ENCODE results near the gene MKX.

The MKX gene

DNA sequence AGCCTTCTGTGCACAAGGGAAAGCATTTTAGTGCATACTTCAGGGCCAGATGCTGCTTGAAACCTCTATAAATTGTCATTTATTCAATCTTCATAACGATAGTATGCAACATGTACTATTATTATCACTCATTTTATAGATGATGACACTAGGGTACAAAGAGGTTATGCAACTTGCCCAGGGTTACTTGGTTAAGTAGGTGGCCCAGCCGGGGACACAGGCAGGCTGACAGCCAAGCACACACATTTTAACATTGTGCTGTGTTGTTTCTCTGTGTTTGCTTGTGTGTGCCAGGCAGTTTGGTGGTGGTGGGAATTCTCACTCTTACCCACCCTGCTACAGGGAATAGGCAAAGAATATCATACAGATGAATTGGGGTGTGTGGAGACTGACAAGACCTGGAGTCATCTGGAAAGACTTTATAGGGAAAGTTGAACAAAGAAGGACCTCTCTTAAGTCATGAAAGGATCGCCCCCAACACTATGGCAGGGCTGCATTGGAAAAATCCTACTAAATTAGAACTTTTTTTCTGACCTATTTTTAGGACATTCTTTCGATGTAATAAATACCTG lies 98.9 kb downstream of the MKX start:
- no peak for DNase-seq (ENCODE audit: low read depth)

DNA sequence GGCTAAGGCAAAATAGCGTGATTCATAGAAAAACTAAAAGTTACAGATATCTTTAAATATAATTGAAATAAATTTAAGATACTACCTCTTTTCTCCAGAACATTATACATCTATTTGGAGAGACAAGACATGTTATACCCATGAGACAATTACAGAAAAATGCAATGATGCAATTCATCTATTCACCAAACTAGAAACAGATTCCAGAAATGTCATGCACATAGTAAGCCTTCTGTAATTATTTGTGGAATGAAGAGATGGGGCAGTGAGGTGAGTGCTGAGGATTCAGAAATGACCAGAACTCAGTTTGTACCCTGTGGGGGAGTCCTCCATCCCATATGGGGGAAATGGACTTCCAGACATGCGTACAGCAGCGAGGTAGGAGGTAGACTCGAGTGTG lies 99.4 kb downstream of the MKX start:
- DNase-seq (ENCODE audit: low read depth): no peak

DNA sequence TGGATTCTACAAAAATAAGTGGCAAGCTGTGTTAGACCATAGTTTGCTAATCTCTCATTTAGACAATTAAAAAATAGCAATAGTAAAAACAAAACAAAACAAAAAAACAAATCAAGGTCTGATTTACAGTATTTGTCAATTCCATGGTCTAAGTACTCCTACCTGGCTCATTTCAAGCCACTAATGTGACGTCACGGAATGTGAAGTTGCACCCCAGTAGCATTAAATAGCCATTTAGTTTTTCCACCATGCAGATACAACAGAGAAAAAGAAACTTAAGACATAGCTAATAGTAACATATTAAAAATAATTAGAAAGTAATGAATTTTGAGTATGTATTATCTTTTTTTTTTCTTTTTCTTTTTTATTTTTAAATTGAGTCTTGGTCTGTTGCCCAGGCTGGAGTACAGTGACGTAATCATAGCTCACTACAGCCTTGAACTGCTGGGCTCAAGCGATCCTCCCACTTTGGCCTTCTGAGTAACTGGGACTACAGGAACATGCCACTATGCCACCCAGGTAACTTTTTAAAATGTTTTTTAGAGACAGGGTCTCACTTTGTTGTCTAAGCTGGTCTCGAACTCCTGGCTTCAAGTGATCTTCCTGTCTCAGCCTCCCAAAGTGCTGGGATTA lies 101.2 kb downstream of the MKX start:
- DNase-seq (ENCODE audit: low read depth): no peak

DNA sequence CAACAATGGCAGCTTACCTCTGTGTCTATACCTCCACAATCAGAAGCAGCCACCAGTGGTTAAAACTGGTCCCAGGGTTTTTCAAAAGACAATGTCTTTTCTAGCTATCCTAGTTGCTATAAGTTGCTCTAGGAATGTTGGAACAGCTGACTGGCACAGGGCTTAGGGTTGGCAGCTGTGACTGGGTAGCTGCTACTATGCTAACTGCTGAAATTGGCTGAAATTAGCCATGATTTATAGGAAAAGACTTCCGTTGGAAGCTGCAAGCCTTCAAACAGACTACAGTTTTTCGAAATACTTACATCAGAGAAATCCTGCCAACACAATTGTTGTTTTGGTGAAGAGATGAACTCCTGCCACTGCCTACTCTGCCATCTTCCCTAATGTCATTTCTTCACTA lies 102.3 kb downstream of the MKX start:
- no peak for DNase-seq (ENCODE audit: low read depth)

DNA sequence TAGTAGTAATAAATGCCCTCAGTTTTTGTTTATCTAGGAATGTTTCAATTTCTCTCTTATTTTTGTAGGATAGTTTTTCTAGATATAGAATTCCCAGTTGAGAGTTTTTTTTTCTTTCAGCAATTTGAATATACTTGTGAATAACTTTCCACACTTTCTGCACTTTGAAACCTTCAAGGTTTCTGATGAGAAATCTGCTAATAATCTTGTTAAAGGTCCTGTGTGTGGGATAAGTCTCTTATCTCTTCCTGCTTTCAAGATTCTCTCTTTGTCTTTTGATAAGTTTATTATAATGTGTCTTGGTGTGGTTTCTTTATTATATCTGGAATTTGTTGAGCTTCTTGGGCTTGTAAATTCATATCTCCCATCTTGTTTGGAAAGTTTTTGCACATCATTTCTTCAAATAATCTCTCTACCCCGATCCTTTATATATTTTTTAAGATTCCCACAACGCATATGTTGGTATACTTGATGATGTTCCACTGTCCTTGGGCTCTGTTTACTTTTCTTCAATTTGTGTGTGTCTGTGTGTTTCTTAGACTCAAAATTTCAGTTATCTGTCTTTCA lies 103.5 kb downstream of the MKX start:
- no peak for DNase-seq (ENCODE audit: low read depth)

DNA sequence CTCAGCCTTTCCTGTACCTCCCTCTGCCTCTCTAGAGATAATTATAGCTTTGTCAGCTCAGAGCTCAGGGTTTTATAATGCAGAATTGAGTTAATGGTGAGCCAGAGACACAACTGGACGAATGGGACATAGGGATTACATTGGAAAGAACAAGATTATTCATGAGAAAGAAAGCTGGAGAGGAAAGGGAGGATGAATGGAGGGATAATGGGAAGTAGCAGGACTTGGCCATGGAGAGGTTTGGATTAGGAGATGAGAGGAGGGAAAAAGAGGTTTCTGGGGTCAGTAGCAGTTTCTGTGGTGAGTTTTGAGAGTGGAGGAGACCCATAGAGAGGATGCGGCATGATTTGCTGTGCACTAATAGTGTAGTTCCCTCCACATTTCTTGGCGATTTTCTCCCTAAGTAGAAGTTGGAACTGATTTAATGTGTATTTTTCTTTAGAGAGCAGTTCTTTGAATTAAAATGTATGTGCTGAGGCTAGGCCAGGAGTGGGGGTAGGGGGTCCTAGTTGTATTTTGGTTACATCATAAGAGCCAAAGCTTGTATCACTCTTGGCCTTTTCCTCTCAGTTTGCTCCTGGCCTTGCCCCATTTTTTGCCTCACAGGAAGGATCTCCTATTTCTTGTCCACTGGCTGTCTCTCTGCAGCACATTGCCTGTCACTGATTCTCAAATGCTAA lies 107.4 kb downstream of the MKX start:
- no peak for DNase-seq (ENCODE audit: low read depth)

DNA sequence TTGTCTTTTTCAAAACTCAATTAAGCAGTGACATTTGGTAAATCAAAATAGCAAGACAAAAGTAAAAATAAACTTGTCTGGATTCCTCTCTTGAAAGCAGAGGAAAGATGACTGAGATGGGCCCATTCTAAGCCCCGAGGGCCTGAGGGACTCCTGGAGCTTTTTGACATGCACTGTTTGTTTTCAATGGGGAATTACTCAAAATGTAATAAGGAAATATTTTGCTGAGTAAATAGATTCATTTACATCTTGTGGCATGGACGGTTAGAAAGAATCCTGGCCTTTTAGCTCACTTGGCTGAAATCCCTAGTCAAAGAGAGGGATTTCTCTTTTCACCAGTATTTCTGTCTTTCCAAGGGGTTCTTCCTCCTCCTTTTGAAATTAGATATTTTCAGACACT lies 108.0 kb downstream of the MKX start:
- DNase-seq (ENCODE audit: low read depth): no peak

DNA sequence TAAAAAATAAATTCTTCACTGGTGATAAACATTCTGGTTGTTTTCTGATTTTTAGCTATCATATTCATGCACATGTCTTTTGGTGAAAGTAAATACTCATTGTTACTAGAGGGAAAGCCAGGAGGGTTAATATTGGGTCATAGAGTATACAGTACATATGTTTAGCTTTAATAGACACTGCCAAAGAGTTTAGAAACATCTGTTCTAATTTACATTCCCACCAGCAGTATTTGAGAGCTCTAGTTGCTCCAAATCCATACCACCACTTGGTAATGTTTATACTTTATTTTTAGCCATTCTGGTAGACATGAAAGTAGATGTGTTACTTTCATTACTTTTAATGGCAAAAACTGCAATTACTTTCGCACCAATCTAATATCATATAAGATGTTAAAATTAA lies 108.8 kb downstream of the MKX start:
- no peak for DNase-seq (ENCODE audit: low read depth)

DNA sequence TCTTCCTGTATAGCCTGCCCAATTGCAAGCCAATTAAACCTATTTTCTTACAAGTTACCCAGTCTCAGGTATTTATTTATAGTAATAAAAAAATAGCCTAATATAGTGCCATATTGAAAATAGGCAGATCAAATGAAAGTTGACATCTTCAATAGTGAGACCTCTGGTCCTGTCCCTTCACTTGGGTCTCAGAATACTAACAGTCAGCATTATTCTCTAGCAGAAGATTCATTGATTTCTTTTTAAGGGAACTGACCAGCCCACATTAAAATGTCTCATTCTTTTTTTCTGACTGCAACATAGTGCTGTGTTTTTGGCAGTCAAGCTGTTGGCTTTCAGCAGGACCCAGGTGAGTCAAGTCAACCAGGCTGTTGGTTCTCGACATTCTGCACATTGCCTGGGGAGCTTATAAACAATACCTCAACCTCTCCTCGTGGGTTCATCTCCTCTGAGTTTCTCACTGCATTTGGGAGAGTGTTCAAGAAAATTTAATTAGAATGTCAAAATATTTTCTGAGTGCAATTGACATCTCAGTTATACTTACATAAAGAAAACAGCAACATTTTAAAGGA lies 109.8 kb downstream of the MKX start:
- no peak for DNase-seq (ENCODE audit: low read depth)

DNA sequence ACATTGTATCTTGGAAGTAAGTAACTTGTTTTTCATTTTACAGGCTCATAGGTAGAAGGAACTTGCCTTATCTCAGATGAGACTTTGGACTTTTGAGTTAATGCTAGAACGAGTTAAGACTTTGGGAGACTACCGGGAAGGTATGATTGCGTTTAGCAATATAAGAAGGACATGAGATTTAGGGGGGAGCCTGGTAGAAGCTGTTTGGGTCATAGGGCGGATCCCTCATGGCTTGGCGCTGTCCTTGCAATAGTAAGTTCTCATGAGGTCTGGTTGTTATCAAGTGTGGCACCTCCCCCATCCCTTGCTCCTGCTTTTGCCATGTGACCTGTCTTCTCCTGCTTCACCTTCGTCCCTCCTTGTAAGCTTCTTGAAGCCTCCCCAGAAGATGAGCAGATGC lies 110.3 kb downstream of the MKX start:
- DNase-seq (ENCODE audit: low read depth): no peak

DNA sequence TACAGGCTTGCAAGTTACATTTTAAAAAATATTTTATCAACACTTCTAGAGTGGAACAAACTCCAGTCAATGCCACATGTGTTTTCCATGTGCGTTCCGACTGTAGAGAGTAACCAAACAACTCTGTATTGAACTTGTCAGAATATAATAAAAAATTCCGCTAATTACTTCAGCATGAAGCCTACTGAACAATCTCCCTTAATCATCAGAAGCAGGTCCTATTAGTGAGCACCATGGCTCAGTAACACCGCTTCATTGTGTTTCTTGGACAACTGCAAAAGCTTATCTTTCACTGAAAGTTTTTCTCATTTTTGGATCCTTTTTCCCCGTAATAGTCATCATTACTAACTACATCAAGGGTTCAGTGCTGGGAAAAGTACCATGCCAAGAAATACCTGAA lies 117.0 kb downstream of the MKX start:
- DNase-seq (ENCODE audit: low read depth): no peak

DNA sequence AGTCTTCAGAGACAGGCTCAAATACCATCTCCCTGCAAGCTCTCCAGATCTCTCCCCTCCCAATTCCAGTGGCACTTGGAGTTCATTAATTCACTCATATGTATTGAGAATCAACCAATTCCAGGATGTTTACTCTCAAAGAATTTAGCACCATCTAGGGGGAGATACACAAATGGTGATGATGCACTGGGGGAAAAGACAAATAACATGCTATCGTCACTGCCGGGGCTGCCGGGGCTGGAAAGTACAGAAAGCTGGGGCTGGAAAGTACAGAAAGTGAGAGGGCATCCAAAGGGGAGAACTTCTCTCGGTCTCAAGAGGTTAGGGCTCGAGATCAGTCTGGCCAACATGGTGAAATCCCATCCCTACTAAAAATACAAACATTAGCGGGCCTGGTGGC lies 118.7 kb downstream of the MKX start:
- no peak for DNase-seq (ENCODE audit: low read depth)

DNA sequence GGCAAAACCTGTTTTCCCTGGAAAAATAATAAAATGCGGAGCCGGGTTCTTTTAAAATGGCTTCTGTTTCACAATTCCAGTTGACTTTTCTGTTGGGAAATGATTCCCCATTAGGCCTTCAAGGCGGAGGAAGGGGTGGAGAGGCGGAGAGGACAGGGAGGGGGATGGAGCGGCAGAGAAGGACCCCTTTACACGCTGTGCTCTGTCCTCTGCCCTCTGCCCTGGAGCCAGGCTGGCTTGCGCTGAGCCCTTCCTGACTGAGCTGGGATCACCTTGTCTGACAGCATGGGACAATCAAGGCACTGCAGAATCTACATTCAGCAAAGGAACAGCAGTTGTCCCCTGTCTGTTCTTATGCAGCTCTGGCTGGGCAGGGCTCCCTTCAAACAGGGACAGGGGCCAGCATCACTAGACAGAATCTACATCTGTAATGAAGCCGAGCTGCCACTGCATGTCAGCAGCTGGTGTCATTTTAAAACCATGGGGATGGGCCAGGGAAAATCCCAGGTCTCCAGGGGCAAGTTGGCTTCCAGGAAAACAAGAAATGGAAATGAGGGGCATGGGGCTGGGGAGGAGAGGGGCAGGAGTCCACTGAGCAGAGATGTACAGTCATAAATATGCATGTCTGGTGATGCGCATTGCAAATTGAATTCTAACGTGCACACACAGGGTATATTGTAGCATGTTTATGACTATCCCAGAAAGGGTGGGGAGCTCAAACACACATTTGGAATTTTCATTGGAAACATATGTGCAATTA lies 120.0 kb downstream of the MKX start:
- DNase-seq (ENCODE audit: low read depth): no peak

DNA sequence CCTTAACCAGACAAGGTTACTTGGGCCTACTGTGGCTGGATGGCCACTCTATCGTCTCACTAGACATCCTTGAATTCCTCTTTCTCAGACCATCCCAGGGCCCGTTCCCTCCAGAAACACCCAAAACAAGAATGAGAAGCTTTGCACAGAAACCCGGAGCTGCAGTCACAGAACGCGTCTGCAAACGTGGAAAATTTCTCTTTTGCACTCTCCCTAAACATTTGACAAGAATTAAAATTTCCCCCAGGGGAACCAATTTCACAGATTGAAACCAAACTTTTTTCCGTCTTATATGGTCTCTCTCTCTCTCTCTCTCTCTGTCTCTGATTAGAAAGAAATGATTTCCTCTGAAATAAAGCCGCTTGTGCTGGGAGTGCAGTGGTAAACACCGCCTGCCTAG lies 120.7 kb downstream of the MKX start:
- DNase-seq (ENCODE audit: low read depth): no peak
